Measurements from ENCODE around the gene ABLIM3. TPM values are rescaled to one million over a fixed set of nuclear protein-coding genes. Genes with fewer than 3 reads are reported as not detected.

Gene ABLIM3
- total RNA-seq, 1 donor from 2014 or later: 0.64 TPM

DNA sequence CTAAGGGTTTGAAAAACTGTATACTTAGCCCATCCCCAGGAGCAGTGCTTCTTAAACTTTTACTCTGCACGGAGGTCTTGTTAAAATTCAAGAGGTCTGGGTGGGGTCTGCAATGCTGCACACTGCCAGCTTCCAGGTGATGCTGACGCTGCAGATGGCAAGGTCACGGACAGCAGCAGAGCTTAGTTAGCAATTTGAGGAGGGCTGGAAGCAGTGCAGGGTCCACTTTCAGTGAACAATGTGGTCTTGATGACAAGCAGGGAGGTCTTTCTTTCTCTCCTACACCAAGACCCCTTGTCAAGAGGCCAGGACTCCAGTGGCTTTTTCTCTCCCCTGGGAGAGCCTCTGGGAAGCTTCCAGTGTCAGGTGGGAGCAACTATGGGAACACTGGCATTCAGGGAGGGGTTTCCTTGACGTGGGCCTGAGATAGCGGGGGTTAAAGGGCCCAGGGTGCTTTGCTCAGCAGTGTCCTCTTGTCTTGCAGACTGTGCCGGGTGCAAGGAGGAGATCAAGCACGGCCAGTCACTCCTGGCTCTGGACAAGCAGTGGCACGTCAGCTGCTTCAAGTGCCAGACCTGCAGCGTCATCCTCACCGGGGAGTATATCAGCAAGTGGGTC is 65.3 kb downstream of the ABLIM3 start:
- Mint-ChIP-seq H3K4me1 (ENCODE audit: unreplicated experiment) (peaks cover 10% of the 10 kb centered on the region), H3K9me3 (ENCODE audit: unreplicated experiment) (no peaks in the 10 kb centered on the region), H3K27me3 (ENCODE audit: unreplicated experiment) (no peaks in the 10 kb centered on the region), H3K36me3 (ENCODE audit: unreplicated experiment) (no peaks in the 10 kb centered on the region), H3K27ac (ENCODE audit: unreplicated experiment) (no peak overlapping the region), H3K4me3 (ENCODE audit: unreplicated experiment) (no peak overlapping the region)
- no peak for DNase-seq (ENCODE audit: extremely low spot score, unreplicated experiment)
- TF ChIP-seq, protein P1, sequence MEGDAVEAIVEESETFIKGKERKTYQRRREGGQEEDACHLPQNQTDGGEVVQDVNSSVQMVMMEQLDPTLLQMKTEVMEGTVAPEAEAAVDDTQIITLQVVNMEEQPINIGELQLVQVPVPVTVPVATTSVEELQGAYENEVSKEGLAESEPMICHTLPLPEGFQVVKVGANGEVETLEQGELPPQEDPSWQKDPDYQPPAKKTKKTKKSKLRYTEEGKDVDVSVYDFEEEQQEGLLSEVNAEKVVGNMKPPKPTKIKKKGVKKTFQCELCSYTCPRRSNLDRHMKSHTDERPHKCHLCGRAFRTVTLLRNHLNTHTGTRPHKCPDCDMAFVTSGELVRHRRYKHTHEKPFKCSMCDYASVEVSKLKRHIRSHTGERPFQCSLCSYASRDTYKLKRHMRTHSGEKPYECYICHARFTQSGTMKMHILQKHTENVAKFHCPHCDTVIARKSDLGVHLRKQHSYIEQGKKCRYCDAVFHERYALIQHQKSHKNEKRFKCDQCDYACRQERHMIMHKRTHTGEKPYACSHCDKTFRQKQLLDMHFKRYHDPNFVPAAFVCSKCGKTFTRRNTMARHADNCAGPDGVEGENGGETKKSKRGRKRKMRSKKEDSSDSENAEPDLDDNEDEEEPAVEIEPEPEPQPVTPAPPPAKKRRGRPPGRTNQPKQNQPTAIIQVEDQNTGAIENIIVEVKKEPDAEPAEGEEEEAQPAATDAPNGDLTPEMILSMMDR (IDR thresholded peaks at IDR 0.05): no peak

DNA sequence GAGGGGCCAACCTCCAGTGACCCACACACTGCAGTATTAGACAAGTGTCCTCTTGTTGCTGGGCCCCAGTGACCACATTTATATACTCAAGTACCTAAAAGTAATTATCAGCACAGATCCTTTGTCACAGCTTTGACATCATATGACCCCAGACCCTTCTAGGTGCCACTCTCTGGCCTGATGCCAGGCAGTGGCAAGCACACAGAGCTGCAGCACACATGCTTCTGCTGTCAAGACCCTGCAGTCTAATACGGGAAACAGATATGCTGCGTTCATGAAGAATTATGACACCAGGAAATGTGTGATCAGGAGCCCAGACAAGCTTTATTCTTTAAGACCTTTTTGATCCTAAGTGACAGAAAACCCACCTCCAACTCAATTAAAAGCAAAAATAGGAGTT is 66.5 kb downstream of the ABLIM3 start:
- H3K4me3 Mint-ChIP-seq (ENCODE audit: unreplicated experiment): no peak overlapping the region
- H3K27me3 Mint-ChIP-seq (ENCODE audit: unreplicated experiment): no peaks in the 10 kb centered on the region
- H3K4me1 Mint-ChIP-seq (ENCODE audit: unreplicated experiment): peaks cover 12% of the 10 kb centered on the region
- DNase-seq (ENCODE audit: extremely low spot score, unreplicated experiment): no peak
- no peaks in the 10 kb centered on the region for H3K36me3 Mint-ChIP-seq (ENCODE audit: unreplicated experiment)
- no peak overlapping the region for H3K27ac Mint-ChIP-seq (ENCODE audit: unreplicated experiment)
- H3K9me3 Mint-ChIP-seq (ENCODE audit: unreplicated experiment): no peaks in the 10 kb centered on the region
- TF ChIP-seq, protein P1 (IDR thresholded peaks at IDR 0.05): no peak

- peaks cover 12% of the 10 kb centered on the region for H3K4me1 Mint-ChIP-seq (ENCODE audit: unreplicated experiment)
- TF ChIP-seq, protein P1 (IDR thresholded peaks at IDR 0.05): no peak
- no peaks in the 10 kb centered on the region for H3K9me3 Mint-ChIP-seq (ENCODE audit: unreplicated experiment)
- DNase-seq (ENCODE audit: extremely low spot score, unreplicated experiment): no peak
- peaks cover 4% of the 10 kb centered on the region for H3K27me3 Mint-ChIP-seq (ENCODE audit: unreplicated experiment)
- no peaks in the 10 kb centered on the region for H3K36me3 Mint-ChIP-seq (ENCODE audit: unreplicated experiment)
- no peak overlapping the region for H3K4me3 Mint-ChIP-seq (ENCODE audit: unreplicated experiment)
- no peak overlapping the region for H3K27ac Mint-ChIP-seq (ENCODE audit: unreplicated experiment)
Measured at GRCh38 chr5:149210225-149210624, 68.9 kb downstream of the ABLIM3 start.

- Mint-ChIP-seq H3K36me3 (ENCODE audit: unreplicated experiment) (no peaks in the 10 kb centered on the region), H3K9me3 (ENCODE audit: unreplicated experiment) (no peaks in the 10 kb centered on the region), H3K4me3 (ENCODE audit: unreplicated experiment) (no peak overlapping the region), H3K27me3 (ENCODE audit: unreplicated experiment) (peaks cover 4% of the 10 kb centered on the region), H3K27ac (ENCODE audit: unreplicated experiment) (no peak overlapping the region), H3K4me1 (ENCODE audit: unreplicated experiment) (peaks cover 10% of the 10 kb centered on the region)
- TF ChIP-seq, protein P1 (IDR thresholded peaks at IDR 0.05): no peak
- DNase-seq (ENCODE audit: extremely low spot score, unreplicated experiment): no peak
Measured at GRCh38 chr5:149210968-149211490, 69.7 kb downstream of the ABLIM3 start.

DNA sequence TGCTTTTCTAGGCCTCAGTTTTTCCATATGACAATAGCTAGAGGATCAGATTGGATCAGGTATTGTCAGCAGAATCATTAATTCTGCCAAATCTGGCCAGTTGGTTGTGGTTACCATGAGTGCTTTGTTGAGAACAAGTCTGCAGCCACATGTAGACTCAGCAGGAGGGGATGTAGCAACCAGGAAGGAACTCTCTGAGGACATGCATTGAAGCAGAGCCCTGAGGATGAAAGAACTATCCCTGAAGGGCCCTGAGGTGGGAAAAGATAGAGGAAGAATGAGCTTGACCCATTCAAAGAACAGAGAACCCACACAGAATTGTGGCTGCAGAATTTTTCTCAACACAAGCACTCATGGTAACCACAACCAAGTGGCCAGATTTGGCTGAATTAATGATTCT is 70.3 kb downstream of the ABLIM3 start:
- no peaks in the 10 kb centered on the region for H3K36me3 Mint-ChIP-seq (ENCODE audit: unreplicated experiment)
- no peak for DNase-seq (ENCODE audit: extremely low spot score, unreplicated experiment)
- H3K27me3 Mint-ChIP-seq (ENCODE audit: unreplicated experiment): peaks cover 4% of the 10 kb centered on the region
- H3K4me3 Mint-ChIP-seq (ENCODE audit: unreplicated experiment): no peak overlapping the region
- no peak overlapping the region for H3K27ac Mint-ChIP-seq (ENCODE audit: unreplicated experiment)
- peaks cover 5% of the 10 kb centered on the region for H3K4me1 Mint-ChIP-seq (ENCODE audit: unreplicated experiment)
- no peaks in the 10 kb centered on the region for H3K9me3 Mint-ChIP-seq (ENCODE audit: unreplicated experiment)
- TF ChIP-seq, protein P1 (IDR thresholded peaks at IDR 0.05): no peak
